Osteoblast (primary cell): Measurements from ENCODE around the gene RBP3. TPM values are rescaled to one million over a fixed set of nuclear protein-coding genes. Genes with fewer than 3 reads are reported as not detected.

Experiments
- DNase-seq: peaks from one replicate; pipeline ENCODE4 v3.0.0; 2011; ENCODE audit warnings: low spot score, mixed read lengths; ENCODE audit not compliant: insufficient read length; ENCODE audit errors: missing footprints
- H2AFZ ChIP-seq: 2 replicates; pipeline ENCODE4 v1.6.0; 2011; ENCODE audit warnings: mild to moderate bottlenecking, low read length
- H3K27ac ChIP-seq: 2 replicates; pipeline ENCODE4 v1.5.1; 2011; ENCODE audit warnings: mild to moderate bottlenecking, low read depth, low read length, moderate library complexity
- H3K27me3 ChIP-seq: 2 replicates; pipeline ENCODE4 v1.6.0; 2012; ENCODE audit warnings: mild to moderate bottlenecking, control low read depth, inconsistent platforms, low read length, moderate library complexity; ENCODE audit not compliant: insufficient read depth
- H3K36me3 ChIP-seq: 2 replicates; pipeline ENCODE4 v1.5.1; 2011; ENCODE audit warnings: mild to moderate bottlenecking, low read length, control low read depth, moderate library complexity; ENCODE audit not compliant: insufficient read depth
- H3K4me1 ChIP-seq: 2 replicates; pipeline ENCODE4 v1.5.1; 2011; ENCODE audit warnings: mild to moderate bottlenecking, low read length, control low read depth, moderate library complexity; ENCODE audit not compliant: insufficient read depth
- H3K4me2 ChIP-seq: 2 replicates; pipeline ENCODE4 v1.6.0; 2011; ENCODE audit warnings: mild to moderate bottlenecking, low read length; ENCODE audit not compliant: insufficient read depth
- H3K4me3 ChIP-seq: fragments of 200-600 bp; sonication (generic); 3 replicates; pipeline ENCODE4 v1.5.1; 2012; ENCODE audit warnings: mild to moderate bottlenecking, low read length, inconsistent platforms; ENCODE audit not compliant: insufficient read depth
- H3K79me2 ChIP-seq: 2 replicates; pipeline ENCODE4 v1.6.0; 2012; ENCODE audit warnings: mild to moderate bottlenecking, low read length, control low read depth, inconsistent platforms; ENCODE audit not compliant: insufficient read depth
- H3K9me3 ChIP-seq: 2 replicates; pipeline ENCODE4 v1.5.1; 2011; ENCODE audit warnings: low read depth, low read length, control low read depth
- H4K20me1 ChIP-seq: 2 replicates; pipeline ENCODE4 v1.6.0; 2012; ENCODE audit warnings: mild to moderate bottlenecking, low read length, control low read depth; ENCODE audit not compliant: insufficient read depth
- total RNA-seq: library from RNA; depleted of rRNA; stranded (reverse); fragments of >200 nt; gene quantifications from 2 replicates; pipeline ENCODE4 v1.2.3, GENCODE V29; 2012
- TF ChIP-seq, protein P1 (sequence below): IDR thresholded peaks from 2 replicates; pipeline ENCODE4 v1.5.1; 2011; ENCODE audit warnings: mild to moderate bottlenecking, low read depth, low read length, moderate library complexity; ENCODE audit errors: extremely low read depth

RBP3 gene
- total RNA-seq, 1 donor: not detected

DNA sequence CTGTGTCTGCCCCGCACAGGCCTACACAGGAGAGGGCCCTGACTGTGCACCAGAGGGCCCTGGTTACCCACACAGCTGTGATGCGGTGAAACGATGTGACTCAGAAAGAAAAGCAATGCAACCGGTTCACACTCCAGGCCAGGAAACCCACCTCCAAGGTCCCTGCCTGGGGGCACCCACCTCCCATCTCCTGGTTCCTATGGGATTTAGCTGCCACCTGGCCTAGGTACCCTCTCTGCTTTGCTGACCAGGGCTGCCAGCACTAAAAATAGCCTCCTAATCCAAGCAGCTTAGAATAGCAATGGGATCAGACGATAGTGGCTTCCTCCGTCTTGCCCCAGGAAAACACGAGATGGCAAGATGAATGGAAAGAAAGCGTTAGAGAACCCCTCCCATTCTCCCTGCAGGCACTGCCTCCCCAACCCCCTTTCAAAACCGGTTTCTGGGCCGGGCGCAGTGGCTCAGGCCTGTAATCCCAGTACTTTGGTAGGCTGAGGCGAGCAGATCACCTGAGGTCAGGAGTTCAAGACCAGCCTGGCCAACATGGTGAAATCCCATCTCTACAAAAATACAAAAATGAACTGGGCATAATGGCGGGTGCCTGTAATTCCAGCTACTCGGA, 12.4 kb downstream of the RBP3 start:
- peak; percentile 5 for DNase-seq
- Histone ChIP-seq H4K20me1 (no peaks in the 10 kb centered on the region), H3K4me3 (no peak overlapping the region), H3K27ac (no peak overlapping the region), H3K27me3 (peaks cover 2% of the 10 kb centered on the region), H3K4me2 (no peak overlapping the region), H3K79me2 (no peaks in the 10 kb centered on the region), H3K9me3 (no peaks in the 10 kb centered on the region), H3K4me1 (no peaks in the 10 kb centered on the region), H3K36me3 (no peaks in the 10 kb centered on the region), H2AFZ (no peak overlapping the region)
- TF ChIP-seq, protein P1, sequence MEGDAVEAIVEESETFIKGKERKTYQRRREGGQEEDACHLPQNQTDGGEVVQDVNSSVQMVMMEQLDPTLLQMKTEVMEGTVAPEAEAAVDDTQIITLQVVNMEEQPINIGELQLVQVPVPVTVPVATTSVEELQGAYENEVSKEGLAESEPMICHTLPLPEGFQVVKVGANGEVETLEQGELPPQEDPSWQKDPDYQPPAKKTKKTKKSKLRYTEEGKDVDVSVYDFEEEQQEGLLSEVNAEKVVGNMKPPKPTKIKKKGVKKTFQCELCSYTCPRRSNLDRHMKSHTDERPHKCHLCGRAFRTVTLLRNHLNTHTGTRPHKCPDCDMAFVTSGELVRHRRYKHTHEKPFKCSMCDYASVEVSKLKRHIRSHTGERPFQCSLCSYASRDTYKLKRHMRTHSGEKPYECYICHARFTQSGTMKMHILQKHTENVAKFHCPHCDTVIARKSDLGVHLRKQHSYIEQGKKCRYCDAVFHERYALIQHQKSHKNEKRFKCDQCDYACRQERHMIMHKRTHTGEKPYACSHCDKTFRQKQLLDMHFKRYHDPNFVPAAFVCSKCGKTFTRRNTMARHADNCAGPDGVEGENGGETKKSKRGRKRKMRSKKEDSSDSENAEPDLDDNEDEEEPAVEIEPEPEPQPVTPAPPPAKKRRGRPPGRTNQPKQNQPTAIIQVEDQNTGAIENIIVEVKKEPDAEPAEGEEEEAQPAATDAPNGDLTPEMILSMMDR: no peak

- peaks cover 2% of the 10 kb centered on the region for H3K27me3 ChIP-seq
- no peak overlapping the region for H2AFZ ChIP-seq
- TF ChIP-seq, protein P1: peak; percentile 91
- H3K4me2 ChIP-seq: no peak overlapping the region
- H3K27ac ChIP-seq: no peak overlapping the region
- DNase-seq: peak; percentile 82
- no peaks in the 10 kb centered on the region for H3K9me3 ChIP-seq
- H3K36me3 ChIP-seq: no peaks in the 10 kb centered on the region
- no peak overlapping the region for H3K4me3 ChIP-seq
- no peaks in the 10 kb centered on the region for H3K79me2 ChIP-seq
- no peaks in the 10 kb centered on the region for H3K4me1 ChIP-seq
- H4K20me1 ChIP-seq: no peaks in the 10 kb centered on the region
Measured at GRCh38 chr10:47361293-47361692, 13.1 kb downstream of the RBP3 start.

DNA sequence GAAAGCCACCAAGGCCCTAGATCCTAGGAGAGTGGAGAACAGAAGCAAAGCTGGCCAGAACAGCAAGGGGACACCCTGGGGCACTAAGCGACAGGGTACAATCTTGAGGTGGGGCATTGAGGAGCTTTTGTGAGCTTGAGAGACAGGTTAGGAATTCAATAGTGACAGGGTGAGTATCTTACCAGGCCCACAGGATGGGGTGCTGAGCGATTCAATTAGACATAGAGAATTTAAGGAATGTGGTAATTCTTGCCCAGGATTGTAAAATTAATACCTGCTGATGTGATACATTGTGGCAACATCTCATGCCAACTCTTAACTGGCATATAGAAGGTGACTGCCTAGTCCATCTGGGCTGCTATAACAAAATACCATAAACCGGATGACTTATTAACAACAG, 14.0 kb downstream of the RBP3 start:
- no peaks in the 10 kb centered on the region for H3K79me2 ChIP-seq
- H3K36me3 ChIP-seq: no peaks in the 10 kb centered on the region
- no peak overlapping the region for H3K4me3 ChIP-seq
- H3K4me2 ChIP-seq: no peak overlapping the region
- H3K9me3 ChIP-seq: no peaks in the 10 kb centered on the region
- peak; percentile 34 for DNase-seq
- H3K27me3 ChIP-seq: peaks cover 7% of the 10 kb centered on the region
- no peak overlapping the region for H3K27ac ChIP-seq
- H3K4me1 ChIP-seq: no peaks in the 10 kb centered on the region
- H4K20me1 ChIP-seq: no peaks in the 10 kb centered on the region
- TF ChIP-seq, protein P1: no peak
- no peak overlapping the region for H2AFZ ChIP-seq

GRCh38 chr10:47363781-47364180, 15.6 kb downstream of the RBP3 start:
- DNase-seq: peak; percentile 39
- Histone ChIP-seq H3K4me3 (no peak overlapping the region), H3K4me2 (no peak overlapping the region), H3K27me3 (peaks cover 5% of the 10 kb centered on the region), H3K36me3 (no peaks in the 10 kb centered on the region), H3K4me1 (no peaks in the 10 kb centered on the region), H3K9me3 (no peaks in the 10 kb centered on the region), H2AFZ (no peak overlapping the region), H3K27ac (no peak overlapping the region), H4K20me1 (no peaks in the 10 kb centered on the region), H3K79me2 (no peaks in the 10 kb centered on the region)
- TF ChIP-seq, protein P1: no peak
